ENCODE data around the gene NDUFS5.
"Not testable (repeated sequence)": the region's sequence is repeated elsewhere in the genome, so short reads cannot be mapped to it uniquely, and the experiment has no call there.

NDUFS5 gene

GRCh38 chr1:39016604-39017171 is 9.5 kb upstream of the NDUFS5 start:
- ChIA-PET POLR2A (interaction anchor here (2.6 kb wide), 1 partner anchor 10 kb away, joined by 21 read pairs; the partner anchor contains the start of gene NDUFS5), CTCF (no interaction called here)
- no peak for DNase-seq (ENCODE audit: extremely low spot score)
- no peak for TF ChIP-seq CTBP1 (IDR thresholded peaks at IDR 0.05; ENCODE audit: borderline replicate concordance)
- TF ChIP-seq SUZ12 (IDR thresholded peaks at IDR 0.05): no peak
- no peak for TF ChIP-seq L3MBTL2 (conservative IDR thresholded peaks at IDR 0.05)
- TF ChIP-seq ARNT (IDR thresholded peaks at IDR 0.05): no peak
- no peak for TF ChIP-seq PKNOX1 (IDR thresholded peaks at IDR 0.05)
- TF ChIP-seq FOXK2 (IDR thresholded peaks at IDR 0.05): no peak
- no peak for TF ChIP-seq BHLHE40 (IDR thresholded peaks at IDR 0.05; ENCODE audit: borderline replicate concordance)
- TF ChIP-seq TARDBP (IDR thresholded peaks at IDR 0.05): no peak
- TF ChIP-seq ELF4 (IDR thresholded peaks at IDR 0.05): no peak
- no peak for TF ChIP-seq SP1 (IDR thresholded peaks at IDR 0.05)
- TF ChIP-seq FOXM1 (IDR thresholded peaks at IDR 0.05; ENCODE audit: borderline replicate concordance): no peak
- no peak for TF ChIP-seq LEF1 (IDR thresholded peaks at IDR 0.05; ENCODE audit: borderline replicate concordance)
- TF ChIP-seq NFRKB (IDR thresholded peaks at IDR 0.05): no peak
- TF ChIP-seq ZNF384 (IDR thresholded peaks at IDR 0.05): no peak

GRCh38 chr1:39017266-39017665 is 8.9 kb upstream of the NDUFS5 start:
- ChIA-PET CTCF (no interaction called here), POLR2A (interaction anchor here (2.6 kb wide), 1 partner anchor 9 kb away, joined by 21 read pairs; the partner anchor contains the start of gene NDUFS5)
- TF ChIP-seq NFRKB (IDR thresholded peaks at IDR 0.05) (no peak), FOXA1 (IDR thresholded peaks at IDR 0.05) (no peak), PKNOX1 (IDR thresholded peaks at IDR 0.05) (no peak), HDGF (IDR thresholded peaks at IDR 0.05; ENCODE audit: borderline replicate concordance) (no peak), L3MBTL2 (conservative IDR thresholded peaks at IDR 0.05) (no peak), CTBP1 (IDR thresholded peaks at IDR 0.05; ENCODE audit: borderline replicate concordance) (no peak), BHLHE40 (IDR thresholded peaks at IDR 0.05; ENCODE audit: borderline replicate concordance) (no peak), FOXK2 (IDR thresholded peaks at IDR 0.05) (no peak), ELF4 (IDR thresholded peaks at IDR 0.05) (no peak), SP1 (IDR thresholded peaks at IDR 0.05) (no peak), ARNT (IDR thresholded peaks at IDR 0.05) (no peak), LEF1 (IDR thresholded peaks at IDR 0.05; ENCODE audit: borderline replicate concordance) (no peak), FOXM1 (IDR thresholded peaks at IDR 0.05; ENCODE audit: borderline replicate concordance) (no peak), TARDBP (IDR thresholded peaks at IDR 0.05) (no peak), ZNF384 (IDR thresholded peaks at IDR 0.05) (no peak)
- no peak for DNase-seq (ENCODE audit: extremely low spot score)

DNA sequence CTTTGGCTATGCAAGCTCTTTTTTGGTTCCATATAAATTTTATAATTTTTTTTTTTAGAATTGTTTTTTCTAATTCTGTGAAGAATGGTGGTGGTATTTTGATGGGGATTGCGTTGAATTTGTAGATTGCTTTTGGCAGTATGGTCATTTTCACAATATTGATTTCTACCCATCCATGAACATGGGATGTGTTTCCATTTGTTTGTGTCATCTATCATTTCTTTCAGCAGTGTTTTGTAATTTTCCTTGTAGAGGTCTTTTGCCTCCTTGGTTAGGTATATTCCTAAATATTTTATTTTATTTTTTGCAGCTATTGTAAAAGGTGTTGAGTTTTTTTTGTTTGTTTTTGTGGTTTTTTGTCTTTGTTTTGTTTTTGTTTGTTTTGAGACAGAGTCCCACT is 5.7 kb upstream of the NDUFS5 start:
- CTCF ChIA-PET; DNase-seq (ENCODE audit: extremely low spot score); POLR2A ChIA-PET: not testable (repeated sequence)

- TF ChIP-seq ELF4 (IDR thresholded peaks at IDR 0.05) (no peak), NFRKB (IDR thresholded peaks at IDR 0.05) (no peak), ARNT (IDR thresholded peaks at IDR 0.05) (no peak), FOXM1 (IDR thresholded peaks at IDR 0.05; ENCODE audit: borderline replicate concordance) (no peak)
- CTCF ChIA-PET: no interaction called here
- POLR2A ChIA-PET: no interaction called here
- no peak for DNase-seq (ENCODE audit: extremely low spot score)
These were observed 4.7 kb upstream of the NDUFS5 start for GRCh38 chr1:39021426-39021825.

DNA sequence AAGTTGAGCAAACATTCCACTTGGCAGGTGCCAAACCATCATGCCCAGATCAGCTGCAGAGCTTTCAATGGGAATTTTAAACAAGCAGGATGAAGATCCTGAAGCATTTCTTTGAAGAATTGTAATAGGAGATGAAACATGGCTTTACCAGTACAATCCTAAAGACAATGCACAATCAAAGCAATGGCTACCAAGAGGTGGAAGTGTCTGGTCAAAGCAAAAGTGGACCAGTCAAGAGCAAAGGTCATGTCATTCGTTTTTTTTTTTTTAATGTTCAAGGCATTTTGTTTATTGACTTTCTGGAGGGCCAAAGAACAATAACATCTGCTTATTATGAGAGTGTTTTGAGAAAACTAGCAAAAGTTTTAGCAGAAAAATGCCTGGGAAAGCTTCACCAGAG is 3.0 kb upstream of the NDUFS5 start:
- POLR2A ChIA-PET: no interaction called here
- CTCF ChIA-PET: no interaction called here
- DNase-seq (ENCODE audit: extremely low spot score): no peak
- no peak for TF ChIP-seq LEF1 (IDR thresholded peaks at IDR 0.05; ENCODE audit: borderline replicate concordance)

GRCh38 chr1:39026866-39027507 is 837 bp downstream of the NDUFS5 start:
- TF ChIP-seq NFRKB (IDR thresholded peaks at IDR 0.05) (no peak), FOXK2 (IDR thresholded peaks at IDR 0.05) (no peak), HDGF (IDR thresholded peaks at IDR 0.05; ENCODE audit: borderline replicate concordance) (no peak), CTBP1 (IDR thresholded peaks at IDR 0.05; ENCODE audit: borderline replicate concordance) (no peak), FOXA1 (IDR thresholded peaks at IDR 0.05) (no peak), PKNOX1 (IDR thresholded peaks at IDR 0.05) (no peak), ZNF384 (IDR thresholded peaks at IDR 0.05) (no peak), LEF1 (IDR thresholded peaks at IDR 0.05; ENCODE audit: borderline replicate concordance) (no peak), L3MBTL2 (conservative IDR thresholded peaks at IDR 0.05) (no peak), ELF4 (IDR thresholded peaks at IDR 0.05) (no peak), ARNT (IDR thresholded peaks at IDR 0.05) (no peak), FOXM1 (IDR thresholded peaks at IDR 0.05; ENCODE audit: borderline replicate concordance) (no peak), SP1 (IDR thresholded peaks at IDR 0.05) (no peak)
- CTCF ChIA-PET: no interaction called here
- POLR2A ChIA-PET: interaction anchor here (0.8 to 2.4 kb wide), 21 partner anchors 8 to 176 kb away, joined by 3 to 21 read pairs (median 5); partner anchors contain the start of genes AKIRIN1, GJA9, MYCBP and RRAGC
- DNase-seq (ENCODE audit: extremely low spot score): no peak

All from HEK293T (cell line).